Germinal center (tissue), 1 donor: ENCODE results near the gene C4A.
"Not testable (repeated sequence)": the region's sequence is repeated elsewhere in the genome, so short reads cannot be mapped to it uniquely, and the experiment has no call there.

Experiments
- DNase-seq: peaks from one replicate; pipeline ENCODE4 v3.0.0; 2012; ENCODE audit warnings: mixed read lengths, low spot score

Gene C4A

DNA sequence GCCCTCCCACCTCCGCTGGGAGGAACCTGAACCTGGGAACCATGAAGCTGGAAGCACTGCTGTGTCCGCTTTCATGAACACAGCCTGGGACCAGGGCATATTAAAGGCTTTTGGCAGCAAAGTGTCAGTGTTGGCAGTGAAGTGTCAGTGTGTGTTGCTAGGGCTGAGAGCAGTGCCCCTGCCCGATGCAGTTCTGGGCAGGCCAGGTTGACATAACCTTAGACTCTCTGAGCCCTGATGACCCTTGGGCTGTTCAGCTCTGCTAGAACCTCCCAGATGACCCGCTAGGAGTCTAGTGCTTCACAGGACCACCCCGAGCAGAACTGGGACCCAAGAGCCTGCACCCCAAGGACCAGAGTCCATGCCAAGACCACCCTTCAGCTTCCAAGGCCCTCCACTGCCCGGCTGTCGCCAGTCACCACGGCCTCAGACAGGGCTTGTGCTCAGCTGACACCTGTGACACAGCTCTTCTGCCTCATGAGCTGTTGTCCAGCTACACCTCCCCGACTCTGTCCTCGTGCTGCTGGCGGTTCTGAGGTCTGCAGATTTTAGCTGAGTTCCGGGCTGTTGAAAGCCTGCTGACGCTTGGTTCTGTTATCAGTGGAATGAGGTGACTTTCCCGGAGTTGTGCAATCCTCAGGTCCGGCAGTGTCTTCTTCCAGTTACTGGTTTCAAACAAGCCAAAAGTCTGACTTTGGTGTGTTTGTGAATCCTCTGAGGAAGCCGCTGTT is 53.6 kb downstream of the C4A start:
- not testable (repeated sequence) for DNase-seq

DNA sequence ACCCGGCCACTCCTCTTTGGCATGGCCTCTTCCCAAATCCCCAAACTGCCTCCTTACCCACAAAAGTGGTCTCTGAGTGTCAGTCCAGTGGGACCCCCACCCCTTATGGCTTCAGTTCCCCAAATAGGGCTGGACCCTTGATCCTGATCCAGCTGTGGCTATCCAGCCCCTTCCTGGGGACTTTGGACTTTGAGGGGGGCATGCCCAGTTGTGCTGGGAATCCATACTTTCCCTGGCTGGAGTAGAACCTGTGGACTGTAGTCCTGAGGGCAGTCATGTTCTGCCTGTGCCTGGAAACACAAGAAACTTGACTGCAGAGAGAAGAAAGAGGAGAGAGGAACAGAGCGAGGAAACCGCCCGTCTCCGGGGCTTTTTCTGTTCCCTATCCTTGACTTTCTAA is 55.3 kb downstream of the C4A start:
- not testable (repeated sequence) for DNase-seq

DNA sequence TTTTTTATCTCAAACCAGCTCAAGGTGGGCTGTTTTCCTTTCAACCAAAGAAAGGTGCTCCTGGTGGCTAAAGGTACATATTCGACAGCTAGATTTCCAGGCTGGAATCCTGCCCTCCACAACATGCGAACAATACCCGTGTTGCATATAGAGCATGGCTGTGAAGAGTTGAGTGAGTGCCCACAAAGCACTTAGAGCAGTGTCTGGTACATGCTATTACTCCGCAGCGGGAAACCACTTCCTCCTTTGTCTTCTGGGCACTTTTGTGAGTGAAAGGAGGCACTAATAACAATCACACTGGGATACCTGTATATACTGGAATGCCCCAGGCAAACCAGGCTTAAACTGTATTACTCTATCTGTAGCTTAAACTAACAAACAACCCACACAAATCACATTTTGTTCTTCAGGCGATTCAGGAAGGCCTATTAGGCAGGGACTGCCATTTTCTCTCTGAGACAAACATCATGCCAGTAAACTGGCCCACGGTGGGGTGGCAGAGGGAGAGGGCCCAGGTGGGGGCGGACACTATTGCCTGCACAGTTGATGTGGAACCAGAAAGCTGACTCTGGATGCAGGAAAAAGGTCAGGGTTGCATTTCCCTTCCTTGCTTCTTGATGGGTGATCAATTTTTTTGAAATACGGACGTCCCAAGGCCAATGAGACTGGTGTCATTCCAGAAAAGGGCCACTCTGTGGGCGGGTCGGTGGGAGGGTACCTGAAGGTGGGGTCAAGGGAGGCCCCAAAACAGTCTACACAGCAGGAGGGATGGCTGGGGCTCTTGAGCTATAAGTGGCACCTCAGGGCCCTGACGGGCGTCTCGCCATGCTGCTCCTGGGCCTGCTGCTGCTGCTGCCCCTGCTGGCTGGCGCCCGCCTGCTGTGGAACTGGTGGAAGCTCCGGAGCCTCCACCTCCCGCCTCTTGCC is 56.0 kb downstream of the C4A start, which contains the start of gene CYP21A2:
Gene CYP21A2, plus strand, starts transcription at position 818 of the 927 bp plus-strand sequence. Its CDS starts 8 bp downstream, at position 826.
- not testable (repeated sequence) for DNase-seq

DNA sequence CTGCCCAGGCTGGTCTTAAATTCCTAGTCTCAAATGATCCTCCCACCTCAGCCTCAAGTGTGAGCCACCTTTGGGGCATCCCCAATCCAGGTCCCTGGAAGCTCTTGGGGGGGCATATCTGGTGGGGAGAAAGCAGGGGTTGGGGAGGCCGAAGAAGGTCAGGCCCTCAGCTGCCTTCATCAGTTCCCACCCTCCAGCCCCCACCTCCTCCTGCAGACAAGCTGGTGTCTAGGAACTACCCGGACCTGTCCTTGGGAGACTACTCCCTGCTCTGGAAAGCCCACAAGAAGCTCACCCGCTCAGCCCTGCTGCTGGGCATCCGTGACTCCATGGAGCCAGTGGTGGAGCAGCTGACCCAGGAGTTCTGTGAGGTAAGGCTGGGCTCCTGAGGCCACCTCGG is 57.0 kb downstream of the C4A start:
- not testable (repeated sequence) for DNase-seq

DNA sequence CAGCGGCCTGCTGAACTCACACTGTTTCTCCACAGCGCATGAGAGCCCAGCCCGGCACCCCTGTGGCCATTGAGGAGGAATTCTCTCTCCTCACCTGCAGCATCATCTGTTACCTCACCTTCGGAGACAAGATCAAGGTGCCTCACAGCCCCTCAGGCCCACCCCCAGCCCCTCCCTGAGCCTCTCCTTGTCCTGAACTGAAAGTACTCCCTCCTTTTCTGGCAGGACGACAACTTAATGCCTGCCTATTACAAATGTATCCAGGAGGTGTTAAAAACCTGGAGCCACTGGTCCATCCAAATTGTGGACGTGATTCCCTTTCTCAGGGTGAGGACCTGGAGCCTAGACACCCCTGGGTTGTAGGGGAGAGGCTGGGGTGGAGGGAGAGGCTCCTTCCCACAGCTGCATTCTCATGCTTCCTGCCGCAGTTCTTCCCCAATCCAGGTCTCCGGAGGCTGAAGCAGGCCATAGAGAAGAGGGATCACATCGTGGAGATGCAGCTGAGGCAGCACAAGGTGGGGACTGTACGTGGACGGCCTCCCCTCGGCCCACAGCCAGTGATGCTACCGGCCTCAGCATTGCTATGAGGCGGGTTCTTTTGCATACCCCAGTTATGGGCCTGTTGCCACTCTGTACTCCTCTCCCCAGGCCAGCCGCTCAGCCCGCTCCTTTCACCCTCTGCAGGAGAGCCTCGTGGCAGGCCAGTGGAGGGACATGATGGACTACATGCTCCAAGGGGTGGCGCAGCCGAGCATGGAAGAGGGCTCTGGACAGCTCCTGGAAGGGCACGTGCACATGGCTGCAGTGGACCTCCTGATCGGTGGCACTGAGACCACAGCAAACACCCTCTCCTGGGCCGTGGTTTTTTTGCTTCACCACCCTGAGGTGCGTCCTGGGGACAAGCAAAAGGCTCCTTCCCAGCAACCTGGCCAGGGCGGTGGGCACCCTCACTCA is 57.7 kb downstream of the C4A start:
- not testable (repeated sequence) for DNase-seq

DNA sequence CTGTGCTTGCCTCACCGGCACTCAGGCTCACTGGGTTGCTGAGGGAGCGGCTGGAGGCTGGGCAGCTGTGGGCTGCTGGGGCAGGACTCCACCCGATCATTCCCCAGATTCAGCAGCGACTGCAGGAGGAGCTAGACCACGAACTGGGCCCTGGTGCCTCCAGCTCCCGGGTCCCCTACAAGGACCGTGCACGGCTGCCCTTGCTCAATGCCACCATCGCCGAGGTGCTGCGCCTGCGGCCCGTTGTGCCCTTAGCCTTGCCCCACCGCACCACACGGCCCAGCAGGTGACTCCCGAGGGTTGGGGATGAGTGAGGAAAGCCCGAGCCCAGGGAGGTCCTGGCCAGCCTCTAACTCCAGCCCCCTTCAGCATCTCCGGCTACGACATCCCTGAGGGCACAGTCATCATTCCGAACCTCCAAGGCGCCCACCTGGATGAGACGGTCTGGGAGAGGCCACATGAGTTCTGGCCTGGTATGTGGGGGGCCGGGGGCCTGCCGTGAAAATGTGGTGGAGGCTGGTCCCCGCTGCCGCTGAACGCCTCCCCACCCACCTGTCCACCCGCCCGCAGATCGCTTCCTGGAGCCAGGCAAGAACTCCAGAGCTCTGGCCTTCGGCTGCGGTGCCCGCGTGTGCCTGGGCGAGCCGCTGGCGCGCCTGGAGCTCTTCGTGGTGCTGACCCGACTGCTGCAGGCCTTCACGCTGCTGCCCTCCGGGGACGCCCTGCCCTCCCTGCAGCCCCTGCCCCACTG is 58.6 kb downstream of the C4A start:
- DNase-seq, result not testable (repeated sequence)

DNA sequence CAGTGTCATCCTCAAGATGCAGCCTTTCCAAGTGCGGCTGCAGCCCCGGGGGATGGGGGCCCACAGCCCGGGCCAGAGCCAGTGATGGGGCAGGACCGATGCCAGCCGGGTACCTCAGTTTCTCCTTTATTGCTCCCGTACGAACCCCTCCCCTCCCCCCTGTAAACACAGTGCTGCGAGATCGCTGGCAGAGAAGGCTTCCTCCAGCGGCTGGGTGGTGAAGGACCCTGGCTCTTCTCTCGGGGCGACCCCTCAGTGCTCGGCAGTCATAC is 59.1 kb downstream of the C4A start:
- DNase-seq, result not testable (repeated sequence)

DNA sequence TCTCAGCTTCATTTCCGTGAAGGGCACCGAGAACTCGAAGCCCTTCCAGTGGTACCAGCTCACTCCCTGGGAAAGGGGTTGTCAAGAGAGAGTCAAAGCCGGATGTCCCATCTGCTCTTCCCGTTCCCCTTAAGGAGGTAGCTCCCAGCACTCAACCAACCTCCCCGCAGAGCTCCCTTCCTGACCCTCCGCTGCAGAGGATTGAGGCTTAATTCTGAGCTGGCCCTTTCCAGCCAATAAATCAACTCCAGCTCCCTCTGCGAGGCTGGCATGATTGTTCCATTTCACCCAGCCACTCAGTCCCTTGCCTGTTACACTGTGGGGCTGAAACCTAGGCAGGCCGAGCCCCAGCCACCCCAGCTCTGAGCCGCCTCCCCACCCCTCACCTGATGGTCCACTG is 59.5 kb downstream of the C4A start:
- not testable (repeated sequence) for DNase-seq

DNA sequence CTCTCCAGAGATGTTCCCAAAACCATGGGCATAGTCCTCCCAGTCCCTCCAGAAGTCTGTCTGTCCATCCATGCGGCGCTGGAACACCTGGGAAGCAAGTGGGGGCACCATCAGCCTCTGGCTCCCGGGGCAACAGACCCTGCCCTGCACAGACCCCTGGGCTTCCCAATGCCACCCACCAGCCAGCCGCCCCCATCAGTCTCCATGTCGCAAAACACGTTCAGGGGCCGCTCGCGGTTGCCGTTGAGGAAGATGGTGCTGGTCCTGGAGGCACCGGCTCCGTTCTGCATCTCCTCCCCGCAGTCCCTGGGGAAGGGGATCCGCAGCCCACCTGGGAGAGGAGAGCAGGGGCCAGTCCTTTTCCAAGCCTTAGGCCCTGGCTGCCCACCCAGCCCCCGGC is 60.4 kb downstream of the C4A start:
- DNase-seq, result not testable (repeated sequence)

DNA sequence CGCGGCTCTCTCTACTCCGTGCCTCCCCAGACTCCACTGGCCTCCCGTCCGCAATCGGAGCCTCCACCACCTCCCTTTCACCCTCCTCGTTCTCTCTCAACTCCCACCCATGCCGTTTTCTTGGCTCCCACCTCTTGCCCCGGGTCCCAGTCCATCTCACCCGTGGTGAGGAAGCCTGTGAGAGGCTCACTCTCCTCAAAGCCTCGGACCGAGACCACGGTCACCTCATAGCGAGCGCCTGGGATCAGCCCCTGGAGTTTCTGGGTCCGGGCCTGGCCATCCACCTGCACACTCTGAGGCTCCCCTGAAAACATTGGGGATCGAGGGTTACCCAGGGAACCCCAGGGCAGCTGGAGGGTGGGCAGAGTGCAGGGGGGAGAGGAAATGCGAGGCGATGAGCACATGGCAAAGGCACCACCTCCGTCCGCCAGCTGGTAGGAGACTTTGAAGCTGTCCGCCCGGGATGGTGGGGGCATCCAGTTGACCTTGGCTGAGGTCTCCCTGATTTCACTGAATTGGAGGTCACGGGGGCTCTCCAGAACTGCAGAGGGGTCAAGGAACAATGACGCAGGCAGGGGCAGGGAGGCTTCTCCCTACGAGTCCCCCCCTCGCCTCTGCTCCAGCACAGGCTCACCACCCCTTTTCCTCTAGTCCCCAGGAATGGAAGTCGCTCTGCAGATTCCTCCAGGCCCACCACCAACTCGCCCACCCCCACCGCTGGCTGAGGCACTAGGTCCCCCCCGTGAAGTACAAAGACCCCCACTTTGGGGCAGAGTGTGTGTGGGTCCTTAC is 61.9 kb downstream of the C4A start:
- DNase-seq, result not testable (repeated sequence)

DNA sequence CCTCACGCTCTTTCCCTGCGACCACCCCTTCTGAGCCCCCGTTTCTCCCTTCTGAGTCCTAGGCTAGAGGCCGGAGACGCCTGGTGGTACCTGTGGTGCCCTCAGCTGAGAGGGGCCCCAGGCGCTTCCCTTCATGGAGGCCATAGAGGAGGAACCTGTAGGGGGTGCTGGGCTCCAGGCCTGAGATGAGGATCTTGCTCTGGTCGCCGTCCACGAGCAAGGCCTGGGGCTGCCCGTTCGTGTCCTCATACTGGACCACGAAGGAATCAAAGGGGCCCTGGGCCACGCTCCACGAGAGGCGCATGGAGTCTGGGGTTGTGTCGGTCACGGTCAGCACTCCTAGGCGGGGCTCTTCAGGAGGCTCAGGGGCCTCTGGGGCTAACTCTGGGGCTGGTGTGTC is 63.1 kb downstream of the C4A start:
- not testable (repeated sequence) for DNase-seq

DNA sequence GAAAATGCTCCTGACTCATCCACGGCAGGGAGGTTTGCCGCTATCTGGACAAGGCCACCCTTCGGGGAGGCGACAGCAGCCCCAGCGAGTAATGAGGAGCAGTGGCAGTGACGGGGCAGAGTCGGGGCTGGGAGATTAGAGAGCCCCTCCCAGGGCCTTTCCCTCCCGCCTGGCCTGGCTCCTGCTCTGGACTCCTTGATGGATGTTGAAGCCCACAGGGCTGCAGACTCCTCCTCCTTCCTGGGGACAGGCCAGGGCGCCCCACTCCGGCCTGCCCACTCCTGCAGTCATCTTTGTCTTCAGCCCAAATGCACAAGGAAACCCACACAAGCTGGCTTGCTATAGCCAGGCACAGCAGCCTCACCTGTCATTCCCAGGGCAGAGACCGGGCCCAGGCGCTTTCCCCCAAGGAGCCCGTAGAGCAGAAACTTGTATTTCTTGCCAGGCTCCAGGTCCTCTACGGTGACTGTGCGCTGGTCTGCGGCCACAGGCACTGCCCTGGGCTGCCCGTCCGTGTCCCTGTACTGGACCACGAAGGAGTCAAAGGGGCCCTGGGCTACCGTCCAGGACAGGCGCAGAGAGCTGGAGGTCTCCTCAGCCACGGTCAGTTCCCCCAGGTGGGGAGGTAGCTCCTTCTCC is 64.1 kb downstream of the C4A start:
- DNase-seq, result no peak

DNA sequence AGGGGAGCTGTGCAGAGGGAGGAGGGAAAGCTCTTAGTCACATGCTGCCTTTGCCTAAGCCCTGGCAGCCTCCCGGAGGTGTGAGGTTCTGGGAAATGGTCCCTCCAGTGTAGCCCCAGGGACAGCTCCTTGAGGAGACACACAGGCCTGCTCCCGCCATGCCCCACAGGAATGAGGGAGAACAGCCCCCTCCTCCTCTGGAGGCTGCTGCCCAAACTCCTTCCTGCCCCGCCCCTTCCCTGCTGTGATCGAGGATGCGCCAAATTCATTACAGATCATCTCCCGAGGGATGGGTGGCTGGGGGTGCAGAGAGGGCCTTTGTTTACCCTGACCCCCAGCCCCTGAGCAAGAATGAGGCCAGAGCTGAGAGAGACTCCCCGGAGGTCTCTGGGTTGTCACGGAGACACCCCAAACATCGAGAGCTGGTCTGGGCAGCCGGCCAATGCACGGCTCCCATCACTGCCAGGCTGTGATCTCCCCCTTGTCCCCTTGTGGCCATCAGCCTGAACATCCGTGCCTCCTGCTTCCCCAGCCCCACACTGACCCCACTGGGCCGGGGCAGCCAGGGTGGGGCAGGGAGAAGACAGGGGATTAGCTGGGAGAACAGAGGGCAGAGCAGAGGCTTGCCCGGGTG is 64.7 kb downstream of the C4A start:
- DNase-seq, result no peak

DNA sequence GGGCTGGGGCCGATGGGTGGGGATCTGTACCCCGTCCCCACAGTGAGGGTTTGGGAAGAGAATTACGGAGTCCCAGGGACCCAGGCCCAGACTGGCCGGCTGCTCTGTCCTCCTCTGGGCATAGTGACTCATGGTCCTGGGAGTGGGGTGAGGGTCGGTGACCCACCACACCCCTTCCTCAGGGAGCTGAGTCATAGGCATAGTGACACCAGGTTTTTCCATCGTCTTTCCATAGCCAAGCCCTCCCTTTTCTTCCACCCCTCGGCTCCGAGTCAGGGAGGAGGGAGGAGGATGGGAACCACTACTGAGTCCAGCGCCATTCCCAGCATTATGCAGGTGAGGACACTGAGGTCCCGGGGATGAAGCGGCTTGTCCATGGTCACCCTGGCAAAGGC is 65.2 kb downstream of the C4A start:
- no peak for DNase-seq

DNA sequence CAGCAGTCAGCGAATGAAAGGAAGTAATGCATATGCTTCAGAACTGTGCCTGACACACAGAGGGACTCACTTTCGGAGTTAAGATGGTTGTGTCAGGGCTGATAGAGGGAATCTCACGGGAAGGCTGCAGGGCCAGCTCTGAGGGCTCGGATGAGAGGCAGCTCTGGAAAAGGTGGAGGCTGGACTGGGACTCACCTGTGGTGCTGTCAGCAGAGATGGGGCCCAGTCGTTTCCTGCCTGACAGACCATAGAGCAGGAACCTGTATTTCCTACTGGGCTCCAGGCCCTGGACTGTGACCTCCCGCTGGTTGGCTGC is 65.6 kb downstream of the C4A start:
- no peak for DNase-seq

DNA sequence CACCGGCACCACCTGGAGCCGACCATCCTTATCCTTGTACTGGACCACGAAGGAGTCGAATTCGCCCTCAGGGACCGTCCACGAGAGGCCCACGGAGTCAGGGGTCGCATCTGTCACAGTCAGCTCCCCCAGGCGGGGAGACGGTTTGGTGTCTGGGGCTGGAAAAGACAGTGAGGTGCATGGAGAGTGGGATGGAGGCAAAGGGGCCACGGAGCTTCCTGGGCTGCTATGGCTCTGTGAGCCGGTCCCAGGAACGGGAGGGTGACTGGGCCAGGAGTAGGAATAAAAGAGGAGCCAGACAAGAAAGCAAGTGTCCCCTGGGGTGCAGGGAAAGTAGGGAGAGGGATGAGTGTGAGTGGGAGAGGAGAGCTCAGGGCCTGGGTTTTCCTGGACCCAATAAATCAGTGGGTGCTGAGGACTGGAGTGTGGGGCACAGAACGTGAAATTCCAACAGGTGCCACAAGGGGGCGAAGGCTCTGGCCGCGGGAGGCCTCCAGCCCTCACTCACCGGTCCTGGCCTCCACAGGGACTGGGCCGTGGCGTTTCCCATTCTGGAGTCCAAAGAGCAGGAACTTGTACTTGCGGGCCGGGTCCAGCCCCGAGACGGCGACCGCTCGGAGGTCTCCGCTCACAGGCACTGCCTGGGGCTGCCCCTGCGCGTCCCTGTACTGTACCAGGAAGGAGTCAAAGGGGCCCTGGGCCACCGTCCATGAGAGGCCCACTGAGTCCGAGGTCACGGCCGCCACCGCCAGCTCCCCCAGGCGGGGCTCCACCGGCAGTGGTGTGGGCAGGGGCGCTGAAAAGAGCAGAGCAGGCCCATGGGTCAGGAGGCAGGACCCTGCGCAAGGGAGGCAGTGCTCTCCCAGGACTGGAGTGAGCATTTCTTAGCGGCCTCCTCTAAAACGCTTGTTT is 66.3 kb downstream of the C4A start:
- DNase-seq, result peak; percentile 63

DNA sequence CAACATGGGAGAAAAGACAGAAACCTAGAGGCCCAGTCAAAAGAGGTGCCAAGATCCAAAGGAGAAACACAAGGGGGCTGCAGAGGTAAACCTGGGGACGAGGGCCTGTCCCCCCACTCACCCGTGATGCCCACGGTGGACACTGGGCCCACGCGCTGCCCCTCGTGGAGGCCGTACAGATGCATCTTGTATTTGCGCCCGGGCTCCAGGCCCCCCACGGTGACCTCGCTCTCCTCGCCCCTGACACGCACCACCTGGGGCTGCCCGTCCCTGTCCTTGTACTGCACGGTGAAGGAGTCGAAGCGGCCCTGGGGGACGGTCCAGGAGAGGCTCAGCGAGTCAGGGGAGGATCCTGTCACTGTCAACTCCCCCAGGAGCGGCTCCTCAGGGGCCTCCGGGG is 67.3 kb downstream of the C4A start:
- not testable (repeated sequence) for DNase-seq

DNA sequence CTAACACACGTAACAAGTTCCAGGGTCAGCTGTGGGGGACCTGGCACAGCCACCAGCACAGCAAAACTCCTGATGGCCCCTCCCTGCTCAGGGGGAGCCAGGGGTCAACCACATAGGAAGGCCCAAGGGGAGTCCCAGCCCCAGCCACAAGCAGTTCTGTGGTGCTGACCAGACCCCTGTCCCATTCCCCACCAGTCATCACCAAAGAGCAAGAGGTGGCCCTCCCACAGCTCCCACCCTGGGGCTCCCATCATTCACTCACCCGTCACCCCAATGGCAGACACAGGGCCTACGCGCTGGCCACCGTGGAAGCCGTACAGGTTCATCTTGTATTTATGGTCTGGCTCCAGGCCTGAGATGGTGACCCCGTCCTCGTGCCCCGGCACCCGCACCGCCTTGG is 67.9 kb downstream of the C4A start:
- not testable (repeated sequence) for DNase-seq

DNA sequence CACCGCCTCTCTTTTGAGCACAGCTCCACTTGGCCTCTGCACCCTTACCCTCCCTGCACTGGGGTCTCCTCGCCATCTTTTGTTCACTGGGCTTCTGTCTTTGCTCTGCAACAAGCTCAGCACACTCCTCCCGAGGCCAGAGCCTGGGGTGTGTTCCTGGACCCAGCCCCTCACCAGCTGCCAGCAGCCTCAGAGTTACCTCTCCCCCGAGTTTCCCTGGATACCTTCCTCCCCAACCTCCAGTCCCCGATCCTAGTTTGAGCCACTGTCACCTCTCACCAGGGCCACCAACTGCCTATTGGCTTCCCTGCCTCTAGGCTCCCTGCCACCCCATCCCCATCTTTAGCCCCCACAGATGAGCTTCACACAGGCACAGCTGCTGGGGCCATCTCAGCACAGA is 68.7 kb downstream of the C4A start:
- DNase-seq, result no peak
